ENCODE results near the gene CRTC1.
A peak's percentile ranks its signal among the peaks of the same experiment; 100 is the strongest.
"Not testable (repeated sequence)": the region's sequence is repeated elsewhere in the genome, so short reads cannot be mapped to it uniquely, and the experiment has no call there.

The CRTC1 gene

GRCh38 chr19:18795540-18795939 lies 112.1 kb downstream of the CRTC1 start:
- Mint-ChIP-seq H3K27me3 (peaks cover 47% of the 10 kb centered on the region), H3K36me3 (ENCODE audit: low read depth) (no peaks in the 10 kb centered on the region), H3K27ac (no peak overlapping the region), H3K9me3 (no peaks in the 10 kb centered on the region), H3K4me1 (peaks cover 2% of the 10 kb centered on the region), H3K4me3 (no peak overlapping the region)
- peak; percentile 16 for ATAC-seq
- no peak for DNase-seq

GRCh38 chr19:18796239-18796638 lies 112.8 kb downstream of the CRTC1 start:
- Mint-ChIP-seq H3K27me3 (peaks cover 40% of the 10 kb centered on the region), H3K4me1 (peaks cover 2% of the 10 kb centered on the region), H3K36me3 (ENCODE audit: low read depth) (no peaks in the 10 kb centered on the region), H3K4me3 (no peak overlapping the region), H3K9me3 (no peaks in the 10 kb centered on the region), H3K27ac (no peak overlapping the region)
- DNase-seq (no peak), ATAC-seq (no peak)

DNA sequence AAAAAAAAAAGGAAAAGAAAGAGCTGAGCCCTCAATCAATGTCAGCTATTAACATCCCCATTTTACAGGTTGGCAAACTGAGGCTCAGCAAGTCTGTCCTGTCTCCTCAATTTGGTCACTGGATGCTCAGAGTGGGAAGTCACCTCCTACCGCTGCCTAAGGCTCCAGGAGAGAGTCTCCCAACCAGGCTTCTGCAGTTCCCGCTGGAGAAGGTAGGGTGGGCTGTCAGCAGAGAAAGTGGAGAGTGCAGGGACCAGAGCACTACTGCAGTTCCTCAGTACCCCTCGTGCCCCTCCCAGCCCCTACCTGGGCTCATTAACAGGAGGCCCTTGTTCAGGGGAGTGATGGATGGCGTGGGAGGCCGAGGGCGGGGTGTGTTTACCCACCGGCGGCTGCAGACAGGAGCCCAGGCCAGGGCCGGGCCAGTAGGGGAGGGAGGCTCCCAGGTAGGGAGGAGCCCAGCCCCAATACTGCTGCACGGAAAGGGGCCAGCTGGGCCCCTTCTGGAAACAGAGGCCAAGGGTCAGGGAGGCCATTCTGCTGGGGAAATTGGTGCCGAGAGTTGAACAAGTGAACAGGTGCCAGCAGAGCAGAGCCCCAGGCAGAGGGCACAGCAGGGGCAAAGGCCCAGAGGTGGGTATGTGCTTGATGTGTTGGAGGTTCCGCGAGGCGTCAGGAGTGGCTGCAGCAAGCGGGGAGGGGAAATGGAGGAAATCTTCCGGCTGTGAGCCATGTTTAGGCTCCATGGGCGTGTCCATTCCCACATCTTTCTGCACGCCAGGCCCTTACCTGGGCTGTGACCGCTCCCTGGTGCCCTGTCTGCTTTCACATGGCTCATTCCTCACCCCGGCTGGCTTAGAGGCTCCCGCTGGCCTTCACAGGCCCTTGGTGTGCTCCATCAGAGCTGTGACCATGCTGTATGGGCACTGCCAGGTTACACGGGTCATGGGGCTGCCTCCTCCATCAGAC lies 115.2 kb downstream of the CRTC1 start:
- Mint-ChIP-seq H3K9me3 (no peaks in the 10 kb centered on the region), H3K27ac (no peak overlapping the region), H3K4me3 (no peak overlapping the region), H3K36me3 (ENCODE audit: low read depth) (no peaks in the 10 kb centered on the region), H3K27me3 (peaks cover 30% of the 10 kb centered on the region), H3K4me1 (peaks cover 2% of the 10 kb centered on the region)
- ATAC-seq = no peak
- DNase-seq = no peak

- Mint-ChIP-seq H3K4me1 (peaks cover 2% of the 10 kb centered on the region), H3K36me3 (ENCODE audit: low read depth) (no peaks in the 10 kb centered on the region), H3K9me3 (no peaks in the 10 kb centered on the region), H3K27me3 (peaks cover 27% of the 10 kb centered on the region), H3K27ac (no peak overlapping the region), H3K4me3 (no peak overlapping the region)
- DNase-seq = no peak
- no peak for ATAC-seq
Measured at GRCh38 chr19:18799389-18799970, 116.0 kb downstream of the CRTC1 start.

DNA sequence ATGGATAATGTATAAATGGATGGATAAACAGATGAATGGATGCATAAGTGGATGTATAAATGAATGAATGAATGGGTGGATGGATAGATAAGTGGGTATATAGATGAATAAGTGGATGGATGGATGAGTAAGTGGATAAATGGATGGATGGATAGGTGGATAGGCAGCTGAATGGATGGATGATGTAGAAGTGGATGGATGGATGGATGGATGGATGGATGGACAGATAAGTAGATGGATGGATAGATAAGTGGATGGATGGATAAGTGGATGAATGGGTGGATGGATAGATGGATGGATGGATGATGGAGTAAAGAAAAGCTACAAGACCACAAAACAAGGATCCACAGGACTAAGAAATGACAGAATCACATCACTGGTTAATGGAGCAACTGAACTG lies 116.6 kb downstream of the CRTC1 start:
- DNase-seq = no peak
- no peaks in the 10 kb centered on the region for H3K36me3 Mint-ChIP-seq (ENCODE audit: low read depth)
- no peak overlapping the region for H3K4me3 Mint-ChIP-seq
- peaks cover 2% of the 10 kb centered on the region for H3K4me1 Mint-ChIP-seq
- no peak for ATAC-seq
- H3K27ac Mint-ChIP-seq = no peak overlapping the region
- H3K27me3 Mint-ChIP-seq = peaks cover 22% of the 10 kb centered on the region
- no peaks in the 10 kb centered on the region for H3K9me3 Mint-ChIP-seq

DNA sequence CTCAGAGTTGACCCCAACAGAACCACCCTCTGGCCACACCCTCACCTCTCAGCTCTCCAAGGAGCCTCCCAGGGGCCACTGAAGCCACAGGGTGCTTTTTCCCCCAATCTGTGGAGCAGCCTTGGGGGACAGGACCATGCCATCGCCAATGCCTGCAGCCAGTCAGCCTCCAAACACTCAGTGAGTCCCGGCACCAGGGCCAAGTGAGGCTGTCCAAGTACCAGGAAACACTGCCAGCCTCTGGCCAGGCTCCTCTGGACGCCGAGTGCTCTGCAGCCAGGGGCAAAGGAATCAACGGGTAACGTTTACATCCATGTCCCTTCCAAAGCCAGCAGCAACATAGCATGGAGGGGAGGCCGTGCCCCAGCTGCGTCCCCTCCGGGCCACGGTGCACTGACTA lies 117.2 kb downstream of the CRTC1 start:
- Mint-ChIP-seq H3K4me3 (no peak overlapping the region), H3K9me3 (no peaks in the 10 kb centered on the region), H3K36me3 (ENCODE audit: low read depth) (no peaks in the 10 kb centered on the region), H3K27me3 (peaks cover 20% of the 10 kb centered on the region), H3K4me1 (peaks cover 2% of the 10 kb centered on the region), H3K27ac (no peak overlapping the region)
- no peak for DNase-seq
- ATAC-seq = no peak

- Mint-ChIP-seq H3K4me3 (no peak overlapping the region), H3K27me3 (peaks cover 11% of the 10 kb centered on the region), H3K4me1 (no peaks in the 10 kb centered on the region), H3K9me3 (no peaks in the 10 kb centered on the region), H3K36me3 (ENCODE audit: low read depth) (no peaks in the 10 kb centered on the region), H3K27ac (no peak overlapping the region)
- ATAC-seq (no peak), DNase-seq (no peak)
Measured at GRCh38 chr19:18802354-18802753, 118.9 kb downstream of the CRTC1 start.

DNA sequence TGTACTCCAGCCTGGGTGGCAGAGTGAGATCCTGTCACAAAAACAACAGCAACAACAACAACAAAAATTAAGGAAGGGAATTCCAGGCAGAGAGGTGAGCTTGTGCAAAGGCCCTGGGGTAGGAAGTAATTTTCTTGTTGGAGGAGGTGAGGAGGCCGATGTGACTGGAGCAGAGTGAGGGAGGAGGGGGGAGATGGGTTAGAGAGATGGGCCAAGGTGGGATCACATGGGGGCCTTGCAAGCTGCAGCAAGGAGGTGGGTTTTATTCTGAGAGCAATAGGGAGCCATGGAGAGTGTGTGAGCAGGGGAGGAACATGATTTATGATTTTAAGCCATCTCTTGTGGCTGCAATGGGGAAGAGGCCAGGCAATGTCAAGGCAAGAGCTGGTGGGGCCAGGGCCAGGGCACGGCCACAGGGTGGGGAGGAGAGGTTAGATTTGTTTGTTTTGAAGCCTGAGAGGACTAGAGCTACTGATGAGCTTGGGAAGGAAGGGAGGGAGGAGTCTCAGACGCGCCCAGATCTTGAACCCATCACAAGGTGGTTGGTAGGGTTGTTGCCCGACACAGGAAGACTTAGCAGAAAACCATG lies 120.2 kb downstream of the CRTC1 start:
- DNase-seq = no peak
- Mint-ChIP-seq H3K9me3 (no peaks in the 10 kb centered on the region), H3K36me3 (ENCODE audit: low read depth) (no peaks in the 10 kb centered on the region), H3K27ac (no peak overlapping the region), H3K27me3 (peaks cover 9% of the 10 kb centered on the region), H3K4me1 (no peaks in the 10 kb centered on the region), H3K4me3 (no peak overlapping the region)
- ATAC-seq = no peak

DNA sequence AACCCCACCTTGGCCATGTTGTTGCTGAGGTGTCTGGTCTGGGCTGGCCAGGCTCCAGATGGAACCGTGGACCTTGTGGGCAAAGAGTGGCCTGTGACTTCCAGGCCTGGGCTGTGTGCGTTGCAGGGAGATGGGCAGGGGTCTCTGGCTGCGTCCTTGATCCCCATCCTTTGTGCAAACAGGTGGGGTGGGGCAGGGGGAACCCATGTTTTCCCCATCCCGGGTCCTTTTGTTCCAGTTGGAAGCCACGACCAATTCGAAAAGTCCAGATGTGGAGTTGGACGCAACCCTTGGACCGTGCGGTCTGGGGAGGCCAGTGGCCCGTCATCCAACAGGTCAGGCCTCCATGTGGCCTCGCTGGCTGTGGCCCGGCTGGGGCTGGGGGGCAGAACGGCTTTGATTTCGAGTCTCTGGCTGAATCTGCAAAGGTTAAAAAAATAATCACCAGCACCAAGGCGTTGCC lies 120.7 kb downstream of the CRTC1 start:
- ATAC-seq (no peak), DNase-seq (no peak)
- H3K36me3 Mint-ChIP-seq (ENCODE audit: low read depth) = no peaks in the 10 kb centered on the region
- no peak overlapping the region for H3K4me3 Mint-ChIP-seq
- H3K27me3 Mint-ChIP-seq = peaks cover 13% of the 10 kb centered on the region
- H3K4me1 Mint-ChIP-seq = no peaks in the 10 kb centered on the region
- H3K27ac Mint-ChIP-seq = no peak overlapping the region
- H3K9me3 Mint-ChIP-seq = no peaks in the 10 kb centered on the region

- H3K9me3 Mint-ChIP-seq = no peaks in the 10 kb centered on the region
- H3K4me1 Mint-ChIP-seq = no peaks in the 10 kb centered on the region
- H3K36me3 Mint-ChIP-seq (ENCODE audit: low read depth) = no peaks in the 10 kb centered on the region
- DNase-seq = no peak
- no peak overlapping the region for H3K27ac Mint-ChIP-seq
- peaks cover 16% of the 10 kb centered on the region for H3K27me3 Mint-ChIP-seq
- H3K4me3 Mint-ChIP-seq = no peak overlapping the region
- no peak for ATAC-seq
Measured at GRCh38 chr19:18804643-18805042, 121.2 kb downstream of the CRTC1 start.

DNA sequence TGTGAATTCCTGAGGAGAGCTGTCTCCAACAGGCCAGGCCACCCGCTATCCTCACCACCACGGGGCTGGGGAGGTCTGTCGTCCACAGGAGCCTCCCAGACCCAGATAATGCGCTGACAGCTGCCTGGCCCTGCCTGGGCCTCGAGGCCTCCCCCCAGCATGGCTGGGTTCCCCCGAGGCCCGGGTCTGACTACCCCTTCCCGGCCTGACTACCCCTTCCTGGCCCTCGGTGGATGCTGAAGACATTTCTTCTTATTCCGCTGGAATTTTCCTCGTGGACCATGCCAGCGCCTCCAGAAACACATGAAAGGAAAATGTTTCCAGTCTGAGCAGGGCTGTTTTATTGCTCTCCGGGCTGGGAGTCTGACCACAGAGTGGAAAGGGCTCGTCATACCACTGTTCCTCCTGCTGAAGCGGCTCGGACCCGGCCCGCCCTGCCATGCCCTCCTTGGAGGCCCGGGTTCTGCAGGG lies 124.4 kb downstream of the CRTC1 start:
- Mint-ChIP-seq H3K27me3 (peaks cover 15% of the 10 kb centered on the region), H3K36me3 (ENCODE audit: low read depth) (no peaks in the 10 kb centered on the region), H3K4me1 (no peaks in the 10 kb centered on the region), H3K27ac (no peak overlapping the region), H3K4me3 (no peak overlapping the region), H3K9me3 (no peaks in the 10 kb centered on the region)
- ATAC-seq = no peak
- no peak for DNase-seq

DNA sequence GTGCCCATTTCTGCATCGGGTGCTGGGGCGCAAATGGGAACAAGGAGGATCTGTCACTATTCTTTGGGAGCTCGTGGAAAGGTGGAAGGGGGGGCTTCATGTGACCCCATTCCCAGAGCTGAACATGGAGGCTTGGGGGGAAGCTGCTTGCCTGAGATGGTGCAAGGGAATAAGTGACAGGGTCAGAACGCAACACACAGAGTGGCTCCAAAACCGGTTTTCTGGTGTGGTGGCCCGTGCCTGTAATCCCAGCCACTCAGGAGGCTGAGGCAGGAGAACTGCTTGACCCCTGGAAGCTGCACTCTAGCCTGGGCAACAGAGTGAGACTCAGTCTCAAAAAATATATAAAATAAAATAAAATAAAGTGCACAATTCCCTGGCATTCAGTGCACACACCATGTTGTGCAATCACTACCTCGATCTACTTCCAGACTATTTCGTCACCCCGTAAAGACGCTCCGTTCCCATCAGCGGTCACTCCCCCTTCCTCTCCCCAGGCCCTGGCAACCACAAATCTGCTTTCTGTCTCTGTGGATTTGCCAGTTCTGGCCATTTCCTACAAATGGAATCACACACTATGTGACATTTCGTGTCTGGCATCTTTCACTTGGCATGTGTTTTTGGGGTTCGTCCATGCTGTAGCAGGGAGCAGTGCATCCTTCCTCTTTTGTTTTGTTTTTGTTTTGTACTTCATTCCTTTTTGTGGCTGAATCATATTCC lies 125.8 kb downstream of the CRTC1 start:
- no peak overlapping the region for H3K27ac Mint-ChIP-seq
- ATAC-seq (no peak), DNase-seq (no peak)
- H3K4me1 Mint-ChIP-seq = no peaks in the 10 kb centered on the region
- H3K9me3 Mint-ChIP-seq = no peaks in the 10 kb centered on the region
- H3K36me3 Mint-ChIP-seq (ENCODE audit: low read depth) = no peaks in the 10 kb centered on the region
- H3K4me3 Mint-ChIP-seq = no peak overlapping the region
- peaks cover 13% of the 10 kb centered on the region for H3K27me3 Mint-ChIP-seq

DNA sequence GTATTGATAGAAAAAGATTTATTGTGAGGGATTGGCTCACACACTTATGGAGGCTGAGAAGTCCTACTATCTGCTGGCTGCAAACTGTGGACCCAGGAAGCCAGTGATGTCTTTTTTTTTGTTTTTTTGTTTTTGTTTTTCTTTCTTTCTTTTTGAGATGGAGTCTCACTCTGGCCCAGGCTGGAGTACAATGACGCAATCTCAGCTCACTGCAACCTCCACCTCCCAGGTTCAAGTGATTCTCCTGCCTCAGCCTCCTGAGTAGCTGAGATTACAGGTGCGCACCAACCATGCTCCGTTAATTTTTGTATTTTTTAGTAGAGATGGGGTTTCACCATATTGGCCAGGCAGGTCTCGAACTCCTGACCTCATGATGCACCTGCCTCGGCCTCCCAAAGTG lies 128.2 kb downstream of the CRTC1 start:
- not testable (repeated sequence) for H3K4me1 Mint-ChIP-seq; H3K9me3 Mint-ChIP-seq; H3K4me3 Mint-ChIP-seq; ATAC-seq; DNase-seq; H3K27ac Mint-ChIP-seq; H3K36me3 Mint-ChIP-seq (ENCODE audit: low read depth)
- H3K27me3 Mint-ChIP-seq = peaks cover 13% of the 10 kb centered on the region

- ATAC-seq (no peak), DNase-seq (no peak)
- Mint-ChIP-seq H3K4me1 (no peaks in the 10 kb centered on the region), H3K27me3 (peaks cover 9% of the 10 kb centered on the region), H3K36me3 (ENCODE audit: low read depth) (no peaks in the 10 kb centered on the region), H3K27ac (no peak overlapping the region), H3K4me3 (no peak overlapping the region), H3K9me3 (no peaks in the 10 kb centered on the region)
Measured at GRCh38 chr19:18814063-18814462, 130.6 kb downstream of the CRTC1 start.
